ENCODE results near the gene USP53. TPM values are rescaled to one million over a fixed set of nuclear protein-coding genes. Genes with fewer than 3 reads are reported as not detected.

USP53 gene
- total and polyA plus RNA-seq, 9 of the 15 experiments (the other 6 are each of a cell fraction or from before 2014, with no cell fraction given): 2.9 to 9.6 (median 8.3) TPM

DNA sequence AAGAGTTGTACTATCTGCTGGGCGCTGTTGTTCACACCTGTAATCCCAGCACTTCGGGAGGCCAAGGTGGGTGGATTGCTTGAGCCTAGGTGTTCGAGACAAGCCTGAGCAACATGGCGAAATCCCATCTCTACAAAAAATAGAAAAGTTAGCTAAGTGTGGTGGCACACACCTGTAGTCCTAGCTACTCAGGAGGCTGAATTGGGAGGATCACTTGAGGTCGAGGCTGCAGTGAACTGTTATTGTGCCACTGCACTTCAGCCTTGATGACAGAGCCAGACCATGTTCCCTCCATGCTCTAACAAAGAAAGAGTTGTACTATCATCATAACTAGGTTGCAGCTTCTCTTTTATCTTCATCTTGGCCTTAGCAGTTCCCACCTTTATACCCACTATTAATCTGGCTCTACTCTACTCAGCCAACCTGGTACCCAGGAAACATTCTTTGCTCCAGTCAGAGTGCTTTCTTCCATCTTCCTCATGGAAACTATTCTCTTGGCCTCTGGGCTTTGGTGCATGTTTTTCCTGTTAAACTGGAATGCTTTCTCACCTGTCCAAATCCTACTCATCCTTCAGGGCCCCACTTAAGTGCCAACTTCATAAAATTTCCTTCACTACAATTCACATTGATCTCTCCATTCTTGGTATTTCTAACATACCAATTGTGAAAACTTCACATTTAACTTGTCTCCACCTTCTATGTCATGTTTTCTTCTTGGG, 91.2 kb downstream of the USP53 start (continued):
- TF ChIP-seq, protein P1, sequence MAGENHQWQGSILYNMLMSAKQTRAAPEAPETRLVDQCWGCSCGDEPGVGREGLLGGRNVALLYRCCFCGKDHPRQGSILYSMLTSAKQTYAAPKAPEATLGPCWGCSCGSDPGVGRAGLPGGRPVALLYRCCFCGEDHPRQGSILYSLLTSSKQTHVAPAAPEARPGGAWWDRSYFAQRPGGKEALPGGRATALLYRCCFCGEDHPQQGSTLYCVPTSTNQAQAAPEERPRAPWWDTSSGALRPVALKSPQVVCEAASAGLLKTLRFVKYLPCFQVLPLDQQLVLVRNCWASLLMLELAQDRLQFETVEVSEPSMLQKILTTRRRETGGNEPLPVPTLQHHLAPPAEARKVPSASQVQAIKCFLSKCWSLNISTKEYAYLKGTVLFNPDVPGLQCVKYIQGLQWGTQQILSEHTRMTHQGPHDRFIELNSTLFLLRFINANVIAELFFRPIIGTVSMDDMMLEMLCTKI (IDR thresholded peaks at IDR 0.05; ENCODE audit: partially characterized antibody): no peak

DNA sequence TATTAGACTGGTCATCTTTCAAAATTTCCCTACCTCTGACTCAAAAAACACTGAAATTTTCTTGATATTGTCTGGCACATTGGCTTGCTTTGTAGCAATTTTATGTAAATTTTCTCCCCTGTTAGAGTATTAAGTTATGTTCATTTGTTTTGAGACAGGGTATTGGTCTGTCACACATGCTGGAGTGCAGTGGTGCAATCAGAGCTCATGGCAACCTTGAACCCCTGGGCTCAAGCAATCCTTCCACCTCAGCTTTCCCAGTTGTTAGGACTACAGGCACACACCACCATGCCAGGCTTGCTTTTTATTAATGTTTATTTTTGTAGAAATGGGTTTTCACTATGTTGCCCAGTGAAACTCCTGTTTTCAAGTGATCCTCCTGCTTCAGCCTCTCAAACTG, 91.9 kb downstream of the USP53 start:
- no peak for FAIRE-seq
- intact Hi-C loops (cut with micrococcal nuclease) (no loop called here), in situ Hi-C loops (cut with MboI) (no loop called here)
- Histone ChIP-seq H3K9me1 (ENCODE audit: control insufficient read depth, insufficient read depth, low read length) (no peaks in the 10 kb centered on the region), H3K27me3 (ENCODE audit: control insufficient read depth in 2 of 2, insufficient read depth in 2 of 2, low read length in 2 of 2) (no peaks in the 10 kb centered on the region), H3K9ac (ENCODE audit: insufficient read depth in 1 of 2, low read depth in 2 of 2, low read length in 2 of 2) (no peak overlapping the region), H3K36me3 (ENCODE audit: control insufficient read depth, insufficient read depth, low read length) (no peaks in the 10 kb centered on the region), H3K4me1 (replicated peaks in 1 of 2; ENCODE audit: control insufficient read depth in 2 of 2, insufficient read depth in 2 of 2, low read length in 2 of 2) (peaks cover 3 to 7% of the 10 kb centered on the region in 2 experiments; a peak in 2 of 5 replicates), H3K79me2 (ENCODE audit: control insufficient read depth, insufficient read depth, low read length) (peaks cover 8% of the 10 kb centered on the region), H3K27ac (ENCODE audit: extremely low read depth, low read depth, low read length) (no peak overlapping the region), H3K4me3 (no peak overlapping the region), H2AFZ (ENCODE audit: low read depth, low read length) (no peak overlapping the region), H4K20me1 (replicated peaks; ENCODE audit: control insufficient read depth, insufficient read depth, low read length) (no peaks in the 10 kb centered on the region), H3K9me3 (replicated peaks; ENCODE audit: control insufficient read depth, insufficient read depth, low read depth, low read length) (no peaks in the 10 kb centered on the region), H3K4me2 (ENCODE audit: insufficient read depth, low read length) (no peak overlapping the region)
- TF ChIP-seq ARHGAP35 (IDR thresholded peaks at IDR 0.05; ENCODE audit: partially characterized antibody) (no peak), ZNF24 (IDR thresholded peaks at IDR 0.05) (no peak)
- POLR2A ChIA-PET: no interaction called here
- DNase-seq (ENCODE audit: extremely low read depth in 1 of 4, low spot score in 3 of 4): no peak
- BruUV-seq (replicated peaks): no TSS peak
- CTCF ChIA-PET (ENCODE audit: low intra/inter-chr PET ratio): interaction anchor here (0.7 kb wide), 1 partner anchor 721 kb away, joined by 4 read pairs; no protein-coding TSS in a partner anchor
- ATAC-seq: no peak
